ENCODE measurements around the gene ZNF583. TPM values are rescaled to one million over a fixed set of nuclear protein-coding genes. Genes with fewer than 3 reads are reported as not detected.

The ZNF583 gene
- total and polyA plus RNA-seq, 2 of the 8 experiments (the other 6 are each of a cell fraction or from before 2014, with no cell fraction given), result 0.48 to 2.8 TPM

GRCh38 chr19:56405062-56405461 is 930 bp downstream of the ZNF583 start:
- H3K23me2 ChIP-seq (ENCODE audit: low read depth, low read length), result peaks cover 8% of the 10 kb centered on the region
- H4K5ac ChIP-seq (ENCODE audit: insufficient read length, low read depth, low read length), result no peak overlapping the region
- ChIA-PET CTCF (ENCODE audit: partially characterized antibody) (no interaction called here), POLR2A (ENCODE audit: partially characterized antibody) (interaction anchor here (1.1 to 1.3 kb wide), 2 partner anchors 37 to 104 kb away, joined by 3 read pairs; no protein-coding TSS in a partner anchor)
- H3K56ac ChIP-seq (replicated peaks; ENCODE audit: insufficient read length, low read depth, low read length), result no peak overlapping the region
- H3K23ac ChIP-seq (ENCODE audit: insufficient read length), result no peak overlapping the region
- H2AFZ ChIP-seq (ENCODE audit: low read length), result peak overlapping the region; percentile 100; the same call in 1 of the 2 replicates
- H3K4me1 ChIP-seq (replicated peaks in 1 of 4; ENCODE audit: control insufficient read depth in 3 of 4, insufficient read depth in 4 of 4, low read length in 3 of 4), result peaks cover 0 to 6% (median 4%) of the 10 kb centered on the region in 4 experiments; a peak in 4 of 7 replicates
- no peaks in the 10 kb centered on the region for H4K20me1 ChIP-seq (replicated peaks in 1 of 2; ENCODE audit: control insufficient read depth in 1 of 2, insufficient read depth in 2 of 2, low read length in 2 of 2)
- no peak overlapping the region for H3K14ac ChIP-seq (ENCODE audit: insufficient read length)
- H2BK120ac ChIP-seq (replicated peaks; ENCODE audit: low read depth, low read length), result no peak overlapping the region
- peak overlapping the region; percentile 94 to 99; a peak in 3 of 4 replicates for H3K4me2 ChIP-seq (ENCODE audit: insufficient read depth in 1 of 2, low read depth in 2 of 2, low read length in 2 of 2)
- no peaks in the 10 kb centered on the region for H3K27me3 ChIP-seq (replicated peaks in 1 of 4; ENCODE audit: control insufficient read depth in 3 of 4, extremely low read depth in 1 of 4, insufficient read depth in 3 of 4, low read length in 3 of 4)
- no peak overlapping the region for H3K18ac ChIP-seq (ENCODE audit: extremely low read depth, low read length)
- 90% methylated on average over 4 of the region's 4 CpGs; no CpG with 5 or more reads in 1 of the 2 experiments for WGBS, 2 experiments (ENCODE audit: extremely low coverage in 1 of 2, insufficient coverage in 1 of 2, insufficient read length in 1 of 2, insufficient replicate concordance in 2 of 2, low coverage in 1 of 2, low lambda C conversion rate in 2 of 2, missing lambda C conversion rate in 1 of 2)
- H2BK12ac ChIP-seq (ENCODE audit: low read depth, low read length), result no peak overlapping the region
- H3K9ac ChIP-seq (replicated peaks in 1 of 4; ENCODE audit: extremely low read depth in 1 of 4, low read depth in 3 of 4, low read length in 3 of 4), result no peak overlapping the region
- H3K79me1 ChIP-seq (ENCODE audit: low read depth, low read length), result peaks cover 10% of the 10 kb centered on the region
- peak overlapping the region; percentile 9; the same call in 1 of the 2 replicates for H2AK5ac ChIP-seq (ENCODE audit: low read depth, low read length)
- H3K79me2 ChIP-seq (ENCODE audit: control insufficient read depth in 1 of 2, insufficient read depth in 2 of 2, low read length in 2 of 2), result 0 out of 4 replicates have a peak, but pooled peaks cover 0 to 2% of the 10 kb centered on the region in 2 experiments
- peaks cover 0 to 12% (median 0%) of the 10 kb centered on the region in 4 experiments; a peak in 3 of 8 replicates for H3K36me3 ChIP-seq (ENCODE audit: control insufficient read depth in 2 of 4, insufficient read depth in 4 of 4, low read length in 3 of 4)
- FAIRE-seq, result no peak
- H3K4ac ChIP-seq (replicated peaks; ENCODE audit: insufficient read length, low read depth, low read length), result no peak overlapping the region
- H2BK15ac ChIP-seq (ENCODE audit: low read length), result no peak overlapping the region
- no peak overlapping the region for H3K27ac ChIP-seq (ENCODE audit: low read depth, low read length)
- no peak for DNase-seq (ENCODE audit: low read depth in 1 of 2, low spot score in 2 of 2)
- no peak overlapping the region for H4K91ac ChIP-seq (replicated peaks; ENCODE audit: insufficient read length, low read length)
- peaks cover 12 to 14% of the 10 kb centered on the region in 2 experiments; a peak in 3 of 4 replicates for H3K9me3 ChIP-seq (ENCODE audit: insufficient read depth in 2 of 2, low read depth in 1 of 2, low read length in 1 of 2)
- peak overlapping the region in 2 of 4 experiments; percentile 95; a peak in 5 of 8 replicates for H3K4me3 ChIP-seq (ENCODE audit: extremely low read depth in 1 of 4, insufficient read depth in 2 of 4, low read depth in 3 of 4, low read length in 4 of 4)
- no peak overlapping the region for H2BK20ac ChIP-seq (ENCODE audit: low read length)
- no peak overlapping the region for H2BK5ac ChIP-seq (ENCODE audit: low read depth, low read length)
- no peak overlapping the region for H4K8ac ChIP-seq (ENCODE audit: extremely low read depth, insufficient read depth, low read length)
- TF ChIP-seq CHD1 (IDR thresholded peaks at IDR 0.05; ENCODE audit: low read depth, low read length), result no peak
- TF ChIP-seq MAFK (IDR thresholded peaks at IDR 0.05; ENCODE audit: low read depth, low read length), result no peak
- no peak for TF ChIP-seq BACH1 (IDR thresholded peaks at IDR 0.05; ENCODE audit: low read length)
- no peak for TF ChIP-seq RAD21 (IDR thresholded peaks at IDR 0.05 in 1 of 2, conservative IDR thresholded peaks at IDR 0.05 in 1 of 2; ENCODE audit: low read depth in 2 of 2, low read length in 2 of 2)
- no peak for TF ChIP-seq TAF1 (IDR thresholded peaks at IDR 0.05; ENCODE audit: low read depth, low read length)
- no peak for TF ChIP-seq SUZ12 (IDR thresholded peaks at IDR 0.05; ENCODE audit: low read length)
- TF ChIP-seq SAP30 (IDR thresholded peaks at IDR 0.05; ENCODE audit: insufficient read depth, insufficient replicate concordance, low read length), result no peak
- TF ChIP-seq CBX5 (IDR thresholded peaks at IDR 0.05; ENCODE audit: low read depth, low read length), result no peak
- TF ChIP-seq NANOG (IDR thresholded peaks at IDR 0.05; ENCODE audit: insufficient read depth, low read depth, low read length, poor library complexity, severe bottlenecking), result no peak
- TF ChIP-seq GTF2F1 (IDR thresholded peaks at IDR 0.05; ENCODE audit: borderline replicate concordance, low read depth, low read length), result no peak
- no peak for TF ChIP-seq YY1 (IDR thresholded peaks at IDR 0.05; ENCODE audit: low read depth, low read length)
- no peak for TF ChIP-seq USF2 (IDR thresholded peaks at IDR 0.05; ENCODE audit: low read length)
- TF ChIP-seq SP1 (IDR thresholded peaks at IDR 0.05; ENCODE audit: low read depth, low read length), result no peak

Data from H1 (cell line).